CD14-positive monocyte (primary cell): ENCODE measurements around the gene PNRC1. TPM values are rescaled to one million over a fixed set of nuclear protein-coding genes. Genes with fewer than 3 reads are reported as not detected.
"Not testable (repeated sequence)": the region's sequence is repeated elsewhere in the genome, so short reads cannot be mapped to it uniquely, and the experiment has no call there.

Experiments
- DNase-seq, 3 donors: peaks; one replicate each; pipeline ENCODE4 v3.0.0-alpha.2; 2011 to 2022
- H2AFZ ChIP-seq: 2 replicates; pipeline ENCODE4 v1.6.0; 2012; ENCODE audit warnings: mild to moderate bottlenecking, low read depth, low read length, inconsistent platforms; ENCODE audit not compliant: insufficient read depth, poor library complexity, severe bottlenecking
- H3K27ac ChIP-seq, 2 donors: 1 replicate in 1 of 2; 2 replicates in 1 of 2; pipeline ENCODE4 v1.5.1; 2012 to 2013; ENCODE audit warnings: low read length in 2 of 2, control low read depth in 1 of 2, inconsistent platforms in 1 of 2, low read depth in 1 of 2, mild to moderate bottlenecking in 1 of 2
- H3K27me3 ChIP-seq, 2 donors: one replicate each; pipeline versions ENCODE4 v1.6.0 to v1.6.1; 2011 to 2013; ENCODE audit warnings: low read length in 2 of 2; ENCODE audit not compliant: control insufficient read depth in 2 of 2, insufficient read depth in 2 of 2
- H3K36me3 ChIP-seq, 2 donors: replicated peaks in 1 of 2; 1 replicate in 1 of 2; 2 replicates in 1 of 2; pipeline versions ENCODE4 v1.5.1 to v1.6.1; 2012 to 2013; ENCODE audit warnings: low read length in 2 of 2, control low read depth in 1 of 2, inconsistent platforms in 1 of 2, mild to moderate bottlenecking in 1 of 2; ENCODE audit not compliant: insufficient read depth in 2 of 2, control insufficient read depth in 1 of 2
- H3K4me1 ChIP-seq, 2 donors: 1 replicate in 1 of 2; 2 replicates in 1 of 2; pipeline versions ENCODE4 v1.5.1 to v1.6.1; 2012 to 2013; ENCODE audit warnings: low read length in 2 of 2, control low read depth in 1 of 2, inconsistent platforms in 1 of 2, mild to moderate bottlenecking in 1 of 2, moderate library complexity in 1 of 2; ENCODE audit not compliant: insufficient read depth in 2 of 2, control insufficient read depth in 1 of 2
- H3K4me2 ChIP-seq: replicated peaks from 2 replicates; pipeline ENCODE3; 2012; ENCODE audit warnings: low read length, moderate library complexity, mild to moderate bottlenecking; ENCODE audit not compliant: poor library complexity, severe bottlenecking; ENCODE audit errors: extremely low read depth
- H3K4me3 ChIP-seq, 3 experiments: fragments of 200-600 bp in 1 of 3; sonication (generic) in 1 of 3; replicated peaks in 1 of 3; 1 replicate in 2 of 3; 2 replicates in 1 of 3; pipeline ENCODE4 v1.5.1; 2011 to 2013; ENCODE audit warnings: low read length in 3 of 3, mild to moderate bottlenecking in 3 of 3, control low read depth in 2 of 3, low read depth in 2 of 3, inconsistent platforms in 1 of 3, moderate library complexity in 1 of 3
- H3K79me2 ChIP-seq: 2 replicates; pipeline ENCODE4 v1.6.0; 2012; ENCODE audit warnings: mild to moderate bottlenecking, control low read depth, inconsistent platforms, low read length, moderate library complexity; ENCODE audit not compliant: insufficient read depth
- H3K9ac ChIP-seq: 2 replicates; pipeline ENCODE4 v1.6.0; 2017; ENCODE audit warnings: low read length, mild to moderate bottlenecking; ENCODE audit not compliant: insufficient read depth, poor library complexity, severe bottlenecking
- H3K9me3 ChIP-seq, 2 donors: replicated peaks in 1 of 2; 1 replicate in 1 of 2; 2 replicates in 1 of 2; pipeline versions ENCODE4 v1.5.1 to v1.6.1; 2012 to 2013; ENCODE audit warnings: low read length in 2 of 2, control low read depth in 1 of 2; ENCODE audit not compliant: control insufficient read depth in 1 of 2, insufficient read depth in 1 of 2
- H4K20me1 ChIP-seq: 2 replicates; pipeline ENCODE4 v1.6.0; 2012; ENCODE audit warnings: mild to moderate bottlenecking, low read length, control low read depth, moderate library complexity; ENCODE audit not compliant: insufficient read depth
- H3K27ac Mint-ChIP-seq, 7 donors: one replicate each; pipeline ENCODE4 v1.8.0; 2020; ENCODE audit warnings: mild to moderate bottlenecking in 7 of 7, mixed read lengths in 7 of 7, moderate library complexity in 6 of 7, inconsistent platforms in 2 of 7
- H3K27me3 Mint-ChIP-seq, 3 donors: one replicate each; pipeline ENCODE4 v1.8.0; 2021 to 2022; ENCODE audit warnings: low read depth in 3 of 3, mild to moderate bottlenecking in 3 of 3, mixed read lengths in 3 of 3, moderate library complexity in 3 of 3, inconsistent platforms in 1 of 3
- H3K36me3 Mint-ChIP-seq, 2 donors: one replicate each; pipeline ENCODE4 v1.8.0; 2020; ENCODE audit warnings: mixed read lengths in 2 of 2, inconsistent platforms in 1 of 2, mild to moderate bottlenecking in 1 of 2
- H3K4me1 Mint-ChIP-seq: one replicate; pipeline ENCODE4 v1.8.0; 2020; ENCODE audit warnings: mild to moderate bottlenecking, mixed read lengths
- H3K4me3 Mint-ChIP-seq, 2 donors: one replicate each; pipeline ENCODE4 v1.8.0; 2020; ENCODE audit warnings: mild to moderate bottlenecking in 2 of 2, mixed read lengths in 2 of 2, moderate library complexity in 1 of 2
- H3K9me3 Mint-ChIP-seq, 7 donors: one replicate each; pipeline ENCODE4 v1.8.0; 2020 to 2022; ENCODE audit warnings: mixed read lengths in 7 of 7, mild to moderate bottlenecking in 6 of 7, moderate library complexity in 6 of 7, inconsistent platforms in 2 of 7
- WGBS: methylation state at CpG from one replicate; pipeline ENCODE4 v1.1.5; 2013; ENCODE audit warnings: missing lambda C conversion rate; ENCODE audit not compliant: insufficient coverage; 5-methylcytosine and 5-hydroxymethylcytosine counted together
- intact Hi-C, 2 donors: fragments of 100-400 bp; cut with micrococcal nuclease; formaldehyde crosslinking; loops; one replicate each; pipeline versions ENCODE4 v1.15.0 to v1.15.1; 2023
- polyA plus RNA-seq, 3 donors: library from polyadenylated mRNA; depleted of rRNA in 1 of 3; unstranded in 2 of 3; stranded (reverse) in 1 of 3; fragments of 300-500 nt in 2 of 3; fragments of >200 nt in 1 of 3; fragmentation: Illumina TruSeq in 2 of 3; gene quantifications; 1 replicate in 2 of 3; 2 replicates in 1 of 3; pipeline ENCODE4 v1.2.3, GENCODE V29; 2012 to 2021
- TF ChIP-seq, protein P1 (sequence below): fragments of 200-600 bp; IDR thresholded peaks from one replicate; pipeline ENCODE4 v1.8.0; 2022; ENCODE audit warnings: antibody characterized with exemption, mild to moderate bottlenecking

PNRC1 gene
- polyA plus RNA-seq, 3 donors: 102 to 398 (median 348) TPM

DNA sequence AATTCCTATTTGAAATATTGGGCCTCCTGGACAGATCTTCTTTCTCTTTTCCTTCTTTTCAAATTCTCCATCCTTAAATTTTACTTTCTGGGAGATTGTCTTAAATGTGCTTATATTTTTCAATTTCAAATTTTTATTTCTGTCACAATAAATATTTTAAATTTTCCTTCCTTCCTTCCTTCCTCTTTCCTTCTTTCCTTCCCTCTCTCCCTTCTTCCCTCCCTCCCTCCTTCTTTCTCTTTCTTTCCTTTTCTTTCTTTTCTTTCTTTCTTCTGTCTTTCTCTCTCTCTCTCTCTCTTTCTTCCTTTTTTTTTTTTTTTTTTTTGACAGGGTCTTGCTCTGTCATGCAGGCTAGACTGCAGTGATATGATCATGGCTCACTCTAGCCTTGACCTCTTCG, 16.7 kb upstream of the PNRC1 start:
- WGBS: 100% methylated on average over 1 of the region's 1 CpG
- Mint-ChIP-seq H3K27me3 (peaks cover 0 to 2% (median 0%) of the 10 kb centered on the region in 3 donors), H3K27ac (no peak overlapping the region), H3K4me1 (peaks cover 15% of the 10 kb centered on the region), H3K9me3 (no peaks in the 10 kb centered on the region), H3K4me3 (no peak overlapping the region), H3K36me3 (no peaks in the 10 kb centered on the region)
- Histone ChIP-seq H3K79me2 (no peaks in the 10 kb centered on the region), H3K27ac (no peak overlapping the region), H3K4me1 (peaks cover 13 to 14% of the 10 kb centered on the region in 2 donors), H3K4me3 (no peak overlapping the region), H3K27me3 (no peaks in the 10 kb centered on the region), H3K4me2 (no peak overlapping the region), H3K36me3 (no peaks in the 10 kb centered on the region), H3K9ac (no peak overlapping the region), H2AFZ (no peak overlapping the region), H4K20me1 (no peaks in the 10 kb centered on the region), H3K9me3 (no peaks in the 10 kb centered on the region)
- no peak for DNase-seq
- intact Hi-C loops: no loop called here
- TF ChIP-seq, protein P1, sequence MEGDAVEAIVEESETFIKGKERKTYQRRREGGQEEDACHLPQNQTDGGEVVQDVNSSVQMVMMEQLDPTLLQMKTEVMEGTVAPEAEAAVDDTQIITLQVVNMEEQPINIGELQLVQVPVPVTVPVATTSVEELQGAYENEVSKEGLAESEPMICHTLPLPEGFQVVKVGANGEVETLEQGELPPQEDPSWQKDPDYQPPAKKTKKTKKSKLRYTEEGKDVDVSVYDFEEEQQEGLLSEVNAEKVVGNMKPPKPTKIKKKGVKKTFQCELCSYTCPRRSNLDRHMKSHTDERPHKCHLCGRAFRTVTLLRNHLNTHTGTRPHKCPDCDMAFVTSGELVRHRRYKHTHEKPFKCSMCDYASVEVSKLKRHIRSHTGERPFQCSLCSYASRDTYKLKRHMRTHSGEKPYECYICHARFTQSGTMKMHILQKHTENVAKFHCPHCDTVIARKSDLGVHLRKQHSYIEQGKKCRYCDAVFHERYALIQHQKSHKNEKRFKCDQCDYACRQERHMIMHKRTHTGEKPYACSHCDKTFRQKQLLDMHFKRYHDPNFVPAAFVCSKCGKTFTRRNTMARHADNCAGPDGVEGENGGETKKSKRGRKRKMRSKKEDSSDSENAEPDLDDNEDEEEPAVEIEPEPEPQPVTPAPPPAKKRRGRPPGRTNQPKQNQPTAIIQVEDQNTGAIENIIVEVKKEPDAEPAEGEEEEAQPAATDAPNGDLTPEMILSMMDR: no peak

DNA sequence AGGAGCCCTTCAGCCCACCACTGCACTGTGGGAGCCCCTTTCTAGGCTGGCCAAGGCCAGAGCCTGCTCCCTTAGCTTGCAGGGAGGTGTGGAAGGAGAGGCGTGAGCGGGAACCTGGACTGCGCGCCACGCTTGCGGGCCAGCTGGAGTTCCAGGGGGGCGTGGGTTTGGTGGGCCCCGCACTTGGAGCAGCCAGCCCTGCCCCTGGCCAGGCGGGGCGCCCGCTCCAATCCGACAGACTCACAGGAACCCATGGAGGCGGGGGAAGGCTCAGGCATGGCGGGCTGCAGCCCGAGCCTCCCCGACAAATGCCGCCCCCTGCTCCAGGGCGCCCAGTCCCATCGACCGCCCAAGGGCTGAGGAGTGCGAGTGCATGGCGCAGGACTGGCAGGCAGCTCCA, 15.6 kb upstream of the PNRC1 start:
- H3K4me1 ChIP-seq: peaks cover 13 to 14% of the 10 kb centered on the region in 2 donors
- H3K4me3 Mint-ChIP-seq, H4K20me1 ChIP-seq, intact Hi-C loops, H3K27me3 ChIP-seq, H3K4me2 ChIP-seq, H3K9me3 ChIP-seq, H3K4me3 ChIP-seq, H3K27ac ChIP-seq, H3K36me3 ChIP-seq, H3K27me3 Mint-ChIP-seq, H3K27ac Mint-ChIP-seq, DNase-seq, H3K9ac ChIP-seq, H3K9me3 Mint-ChIP-seq, H3K79me2 ChIP-seq, H3K36me3 Mint-ChIP-seq, H2AFZ ChIP-seq: not testable (repeated sequence)
- whole genome bisulfite sequencing: over 99% methylated on average over 22 of the region's 22 CpGs
- H3K4me1 Mint-ChIP-seq: peaks cover 17% of the 10 kb centered on the region

DNA sequence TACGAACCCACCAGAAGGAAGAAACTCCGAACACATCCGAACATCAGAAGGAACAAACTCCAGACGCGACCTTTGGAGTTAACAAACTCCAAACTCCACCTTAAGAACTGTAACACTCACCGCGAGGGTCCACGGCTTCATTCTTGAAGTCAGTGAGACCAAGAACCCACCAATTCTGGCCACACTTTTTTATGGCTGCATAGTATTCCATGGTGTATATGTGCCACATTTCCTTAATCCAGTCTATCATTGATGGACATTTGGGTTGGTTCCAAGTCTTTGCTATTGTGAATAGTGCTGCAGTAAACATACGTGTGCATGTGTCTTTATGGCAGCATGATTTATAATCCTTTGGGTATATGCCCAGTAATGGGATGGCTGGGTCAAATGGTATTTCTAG, 14.4 kb upstream of the PNRC1 start:
- H3K27ac ChIP-seq, H3K9me3 Mint-ChIP-seq, H3K36me3 Mint-ChIP-seq, DNase-seq, H3K4me3 Mint-ChIP-seq, H2AFZ ChIP-seq, H3K9ac ChIP-seq, H3K36me3 ChIP-seq, H3K27me3 ChIP-seq, H3K79me2 ChIP-seq, intact Hi-C loops, H3K4me3 ChIP-seq, H3K9me3 ChIP-seq, H3K4me2 ChIP-seq, H3K27me3 Mint-ChIP-seq, H4K20me1 ChIP-seq: not testable (repeated sequence)
- Mint-ChIP-seq H3K4me1 (peaks cover 17% of the 10 kb centered on the region), H3K27ac (peak overlapping the region in 2 of 7 donors; percentile 30 to 60)
- H3K4me1 ChIP-seq: peaks cover 13 to 14% of the 10 kb centered on the region in 2 donors
- no CpG with 5 or more reads among the region's 9 CpGs for WGBS
